ENCODE data around the gene CENPX. TPM values are rescaled to one million over a fixed set of nuclear protein-coding genes. Genes with fewer than 3 reads are reported as not detected.

The CENPX gene
- total and polyA plus RNA-seq, 2 of the 13 experiments (the other 11 are each of a cell fraction or from before 2014, with no cell fraction given), result 92.7 to 170 TPM

GRCh38 chr17:81993729-81994592 lies 28.7 kb downstream of the CENPX start (continued):
- TF ChIP-seq, protein P1, sequence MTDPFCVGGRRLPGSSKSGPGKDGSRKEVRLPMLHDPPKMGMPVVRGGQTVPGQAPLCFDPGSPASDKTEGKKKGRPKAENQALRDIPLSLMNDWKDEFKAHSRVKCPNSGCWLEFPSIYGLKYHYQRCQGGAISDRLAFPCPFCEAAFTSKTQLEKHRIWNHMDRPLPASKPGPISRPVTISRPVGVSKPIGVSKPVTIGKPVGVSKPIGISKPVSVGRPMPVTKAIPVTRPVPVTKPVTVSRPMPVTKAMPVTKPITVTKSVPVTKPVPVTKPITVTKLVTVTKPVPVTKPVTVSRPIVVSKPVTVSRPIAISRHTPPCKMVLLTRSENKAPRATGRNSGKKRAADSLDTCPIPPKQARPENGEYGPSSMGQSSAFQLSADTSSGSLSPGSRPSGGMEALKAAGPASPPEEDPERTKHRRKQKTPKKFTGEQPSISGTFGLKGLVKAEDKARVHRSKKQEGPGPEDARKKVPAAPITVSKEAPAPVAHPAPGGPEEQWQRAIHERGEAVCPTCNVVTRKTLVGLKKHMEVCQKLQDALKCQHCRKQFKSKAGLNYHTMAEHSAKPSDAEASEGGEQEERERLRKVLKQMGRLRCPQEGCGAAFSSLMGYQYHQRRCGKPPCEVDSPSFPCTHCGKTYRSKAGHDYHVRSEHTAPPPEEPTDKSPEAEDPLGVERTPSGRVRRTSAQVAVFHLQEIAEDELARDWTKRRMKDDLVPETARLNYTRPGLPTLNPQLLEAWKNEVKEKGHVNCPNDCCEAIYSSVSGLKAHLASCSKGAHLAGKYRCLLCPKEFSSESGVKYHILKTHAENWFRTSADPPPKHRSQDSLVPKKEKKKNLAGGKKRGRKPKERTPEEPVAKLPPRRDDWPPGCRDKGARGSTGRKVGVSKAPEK (CRISPR knock-in tag; IDR thresholded peaks at IDR 0.05; ENCODE audit: borderline replicate concordance), result peak; percentile 75; the same call in 1 of the 2 replicates
- no peak for TF ChIP-seq ZNF672 (CRISPR knock-in tag; IDR thresholded peaks at IDR 0.05)
- no peak for TF ChIP-seq ATAD3A (CRISPR knock-in tag; IDR thresholded peaks at IDR 0.05)
- TF ChIP-seq ZNF136 (CRISPR knock-in tag; IDR thresholded peaks at IDR 0.05; ENCODE audit: low read depth), result 0 out of 2 replicates have a peak, but pooled peaks have one; percentile 58
- TF ChIP-seq ZNF329 (CRISPR knock-in tag; IDR thresholded peaks at IDR 0.05; ENCODE audit: low read depth), result peak; percentile 48; the same call in 1 of the 2 replicates
- no peak for TF ChIP-seq ZNF264 (CRISPR knock-in tag; IDR thresholded peaks at IDR 0.05)
- TF ChIP-seq ASH2L (IDR thresholded peaks at IDR 0.05; ENCODE audit: insufficient read length, low read depth, low read length), result no peak
- no peak; the same call in 1 of the 2 replicates for TF ChIP-seq DMAP1 (CRISPR knock-in tag; IDR thresholded peaks at IDR 0.05)
- 0 out of 2 replicates have a peak, but pooled peaks have one; percentile 37 for TF ChIP-seq ZNF800 (CRISPR knock-in tag; IDR thresholded peaks at IDR 0.05)
- TF ChIP-seq ARID4A (CRISPR knock-in tag; IDR thresholded peaks at IDR 0.05; ENCODE audit: borderline replicate concordance), result 0 out of 2 replicates have a peak, but pooled peaks have one; percentile 23
- no peak for TF ChIP-seq SRF (IDR thresholded peaks at IDR 0.05; ENCODE audit: low read depth, low read length)
- TF ChIP-seq FOSL1 (CRISPR knock-in tag; IDR thresholded peaks at IDR 0.05; ENCODE audit: borderline replicate concordance), result no peak
- TF ChIP-seq HMGA1 (CRISPR knock-in tag; conservative IDR thresholded peaks at IDR 0.05), result no peak
- TF ChIP-seq ZNF44 (CRISPR knock-in tag; IDR thresholded peaks at IDR 0.05), result no peak
- no peak for TF ChIP-seq ZNF547 (CRISPR knock-in tag; IDR thresholded peaks at IDR 0.05)

Measured in HepG2 (cell line).